ENCODE data around the gene COL5A1. TPM values are rescaled to one million over a fixed set of nuclear protein-coding genes. Genes with fewer than 3 reads are reported as not detected.

COL5A1 gene
- polyA plus RNA-seq, 3 donors: 0.01 TPM; not detected in 2

DNA sequence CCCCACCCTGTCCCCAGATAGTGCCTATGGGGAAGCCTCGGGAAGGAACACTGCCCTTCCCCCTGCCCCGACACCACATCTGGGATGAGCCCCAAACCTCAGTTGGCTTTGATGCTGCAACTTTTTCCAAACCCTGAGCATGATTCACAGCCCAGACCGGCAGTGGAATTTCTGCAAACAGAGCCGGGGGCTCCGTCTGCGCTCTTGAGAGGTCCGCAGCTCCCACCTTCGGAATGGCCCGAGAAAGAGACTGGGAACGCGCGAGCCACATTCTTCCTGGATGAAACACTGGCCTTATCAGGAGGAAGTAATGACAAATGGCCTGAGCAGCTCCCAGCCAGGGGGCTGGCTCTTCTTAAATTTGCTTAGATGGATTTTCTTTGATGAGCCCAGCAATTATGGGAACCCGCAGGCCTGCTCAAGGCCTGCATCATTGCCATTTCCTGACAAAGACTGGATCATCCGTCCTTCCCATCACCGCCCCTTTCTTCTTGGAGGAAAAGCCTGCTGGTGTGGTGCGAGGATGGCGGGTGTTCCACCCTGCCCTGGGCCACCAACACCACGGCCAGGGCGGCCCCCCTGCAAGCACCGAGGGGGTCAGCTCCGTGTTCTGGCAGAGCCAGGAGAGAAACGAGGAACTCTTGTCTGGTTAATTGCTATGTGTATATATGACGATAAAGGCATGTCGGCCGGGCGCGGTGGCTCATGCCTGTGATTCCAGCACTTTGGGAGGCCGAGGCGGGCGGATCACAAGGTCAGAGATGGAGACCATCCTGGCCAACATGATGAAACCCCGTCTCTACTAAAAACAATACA lies 38.8 kb upstream of the COL5A1 start:
- H3K9me3 ChIP-seq (replicated peaks in 1 of 2; ENCODE audit: control insufficient read depth in 1 of 2, insufficient read depth in 1 of 2, low read length in 2 of 2): peaks cover 0 to 7% of the 10 kb centered on the region in 2 donors
- intact Hi-C loops (cut with micrococcal nuclease): no loop called here
- H3K27me3 ChIP-seq (ENCODE audit: control insufficient read depth in 2 of 2, insufficient read depth in 2 of 2, low read length in 2 of 2): no peaks in the 10 kb centered on the region
- DNase-seq: no peak
- peaks cover 0 to 4% (median 0%) of the 10 kb centered on the region in 3 donors for H3K27me3 Mint-ChIP-seq (ENCODE audit: low read depth in 3 of 3)
- H3K27ac Mint-ChIP-seq: no peak overlapping the region
- H4K20me1 ChIP-seq (ENCODE audit: insufficient read depth, low read length): no peaks in the 10 kb centered on the region
- peaks cover 0 to 10% (median 1%) of the 10 kb centered on the region in 7 donors for H3K9me3 Mint-ChIP-seq
- no peaks in the 10 kb centered on the region for H3K4me1 ChIP-seq (ENCODE audit: control insufficient read depth in 1 of 2, insufficient read depth in 2 of 2, low read length in 2 of 2)
- TF ChIP-seq, protein P1, sequence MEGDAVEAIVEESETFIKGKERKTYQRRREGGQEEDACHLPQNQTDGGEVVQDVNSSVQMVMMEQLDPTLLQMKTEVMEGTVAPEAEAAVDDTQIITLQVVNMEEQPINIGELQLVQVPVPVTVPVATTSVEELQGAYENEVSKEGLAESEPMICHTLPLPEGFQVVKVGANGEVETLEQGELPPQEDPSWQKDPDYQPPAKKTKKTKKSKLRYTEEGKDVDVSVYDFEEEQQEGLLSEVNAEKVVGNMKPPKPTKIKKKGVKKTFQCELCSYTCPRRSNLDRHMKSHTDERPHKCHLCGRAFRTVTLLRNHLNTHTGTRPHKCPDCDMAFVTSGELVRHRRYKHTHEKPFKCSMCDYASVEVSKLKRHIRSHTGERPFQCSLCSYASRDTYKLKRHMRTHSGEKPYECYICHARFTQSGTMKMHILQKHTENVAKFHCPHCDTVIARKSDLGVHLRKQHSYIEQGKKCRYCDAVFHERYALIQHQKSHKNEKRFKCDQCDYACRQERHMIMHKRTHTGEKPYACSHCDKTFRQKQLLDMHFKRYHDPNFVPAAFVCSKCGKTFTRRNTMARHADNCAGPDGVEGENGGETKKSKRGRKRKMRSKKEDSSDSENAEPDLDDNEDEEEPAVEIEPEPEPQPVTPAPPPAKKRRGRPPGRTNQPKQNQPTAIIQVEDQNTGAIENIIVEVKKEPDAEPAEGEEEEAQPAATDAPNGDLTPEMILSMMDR (IDR thresholded peaks at IDR 0.05): no peak
- H3K36me3 ChIP-seq (replicated peaks in 1 of 2; ENCODE audit: control insufficient read depth in 1 of 2, insufficient read depth in 2 of 2, low read length in 2 of 2): no peaks in the 10 kb centered on the region
- no peak overlapping the region for H2AFZ ChIP-seq (ENCODE audit: insufficient read depth, low read depth, low read length, poor library complexity, severe bottlenecking)
- H3K36me3 Mint-ChIP-seq: no peaks in the 10 kb centered on the region
- no peak overlapping the region for H3K4me3 Mint-ChIP-seq
- 84% methylated on average over 22 of the region's 31 CpGs for WGBS (ENCODE audit: insufficient coverage)
- no peaks in the 10 kb centered on the region for H3K79me2 ChIP-seq (ENCODE audit: insufficient read depth, low read length)
- H3K4me3 ChIP-seq (replicated peaks in 1 of 3; ENCODE audit: low read depth in 2 of 3, low read length in 3 of 3): no peak overlapping the region
- no peaks in the 10 kb centered on the region for H3K4me1 Mint-ChIP-seq
- no peak overlapping the region for H3K27ac ChIP-seq (ENCODE audit: low read depth in 1 of 2, low read length in 2 of 2)
- H3K9ac ChIP-seq (ENCODE audit: insufficient read depth, low read length, poor library complexity, severe bottlenecking): no peak overlapping the region
- no peak overlapping the region for H3K4me2 ChIP-seq (replicated peaks; ENCODE audit: extremely low read depth, low read length, poor library complexity, severe bottlenecking)

DNA sequence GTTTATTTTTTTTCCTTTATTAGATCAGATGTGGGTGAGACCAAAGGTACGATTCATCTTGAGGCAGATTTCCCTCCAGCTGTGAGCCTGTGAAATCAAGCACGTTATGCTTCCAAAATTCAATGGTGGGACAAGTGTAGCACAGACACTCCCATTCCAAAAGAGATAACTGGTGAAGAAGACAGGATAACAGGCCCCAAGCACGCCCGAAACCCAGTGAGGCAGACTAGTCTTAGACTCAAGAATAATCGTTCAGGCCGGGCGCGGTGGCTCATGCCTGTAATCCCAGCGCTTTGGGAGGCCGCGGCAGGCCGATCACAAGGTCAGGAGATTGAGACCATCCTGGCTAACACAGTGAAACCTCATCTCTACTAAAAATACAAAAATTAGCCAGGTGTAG lies 36.8 kb upstream of the COL5A1 start:
- H3K27me3 Mint-ChIP-seq (ENCODE audit: low read depth in 3 of 3): peaks cover 0 to 6% (median 2%) of the 10 kb centered on the region in 3 donors
- Histone ChIP-seq H3K9ac (ENCODE audit: insufficient read depth, low read length, poor library complexity, severe bottlenecking) (no peak overlapping the region), H3K79me2 (ENCODE audit: insufficient read depth, low read length) (no peaks in the 10 kb centered on the region), H3K4me1 (ENCODE audit: control insufficient read depth in 1 of 2, insufficient read depth in 2 of 2, low read length in 2 of 2) (no peaks in the 10 kb centered on the region), H3K27ac (ENCODE audit: low read depth in 1 of 2, low read length in 2 of 2) (no peak overlapping the region), H2AFZ (ENCODE audit: insufficient read depth, low read depth, low read length, poor library complexity, severe bottlenecking) (no peak overlapping the region), H3K4me3 (replicated peaks in 1 of 3; ENCODE audit: low read depth in 2 of 3, low read length in 3 of 3) (no peak overlapping the region), H4K20me1 (ENCODE audit: insufficient read depth, low read length) (no peaks in the 10 kb centered on the region), H3K27me3 (ENCODE audit: control insufficient read depth in 2 of 2, insufficient read depth in 2 of 2, low read length in 2 of 2) (no peaks in the 10 kb centered on the region), H3K9me3 (replicated peaks in 1 of 2; ENCODE audit: control insufficient read depth in 1 of 2, insufficient read depth in 1 of 2, low read length in 2 of 2) (peaks cover 0 to 7% of the 10 kb centered on the region in 2 donors), H3K36me3 (replicated peaks in 1 of 2; ENCODE audit: control insufficient read depth in 1 of 2, insufficient read depth in 2 of 2, low read length in 2 of 2) (no peaks in the 10 kb centered on the region), H3K4me2 (replicated peaks; ENCODE audit: extremely low read depth, low read length, poor library complexity, severe bottlenecking) (no peak overlapping the region)
- H3K4me3 Mint-ChIP-seq: no peak overlapping the region
- intact Hi-C loops (cut with micrococcal nuclease): no loop called here
- no peaks in the 10 kb centered on the region for H3K4me1 Mint-ChIP-seq
- no peaks in the 10 kb centered on the region for H3K36me3 Mint-ChIP-seq
- WGBS (ENCODE audit: insufficient coverage): 92% methylated on average over 10 of the region's 12 CpGs
- H3K9me3 Mint-ChIP-seq: peaks cover 0 to 10% (median 1%) of the 10 kb centered on the region in 7 donors
- TF ChIP-seq, protein P1 (IDR thresholded peaks at IDR 0.05): no peak
- H3K27ac Mint-ChIP-seq: no peak overlapping the region
- DNase-seq: no peak

Data from CD14-positive monocyte (primary cell).